IMR-90 (cell line): ENCODE results near the gene LGI1. TPM values are rescaled to one million over a fixed set of nuclear protein-coding genes. Genes with fewer than 3 reads are reported as not detected.

Experiments
- ATAC-seq: fragments of 200-7000 bp; cut with Tn5 transposase; 2 replicates; pipeline ENCODE4 v1.9.1; 2020; ENCODE audit warnings: low read depth, mild to moderate bottlenecking, moderate library complexity
- BruUV-seq: library from RNA; stranded (reverse); fragments of 400-500 nt; replicated peaks from 2 replicates; lab custom pipeline; 2021; lab: Mats Ljungman, UMichigan
- CTCF ChIA-PET: fragments of 300-600 bp; formaldehyde crosslinking; extraction: SDS; loops from one replicate; lab custom pipeline; 2021; ENCODE audit warnings: antibody characterized with exemption; lab: Yijun Ruan, JAX
- POLR2A ChIA-PET: fragments of 300-600 bp; sonication (Branson Sonifier 250); formaldehyde crosslinking; loops from one replicate; lab custom pipeline; 2022; ENCODE audit warnings: antibody characterized with exemption; ENCODE audit not compliant: unreplicated experiment; lab: Charles Lee
- DNase-seq: peaks from one replicate; pipeline ENCODE4 v3.0.0; 2013
- H2AFZ ChIP-seq: replicated peaks from 2 replicates; pipeline ENCODE3; 2013; ENCODE audit warnings: low read length, mild to moderate bottlenecking; ENCODE audit not compliant: poor library complexity
- H2AK5ac ChIP-seq: 2 replicates; pipeline ENCODE4 v1.6.1; 2013; ENCODE audit warnings: low read depth, low read length, inconsistent platforms
- H2AK9ac ChIP-seq: replicated peaks from 2 replicates; pipeline ENCODE3; 2013; ENCODE audit warnings: mild to moderate bottlenecking, low read depth, low read length, moderate library complexity; ENCODE audit not compliant: poor library complexity
- H2BK120ac ChIP-seq: 2 replicates; pipeline ENCODE4 v1.6.1; 2013; ENCODE audit warnings: low read depth, low read length, inconsistent platforms
- H2BK15ac ChIP-seq: 3 replicates; pipeline ENCODE4 v1.6.1; 2013; ENCODE audit warnings: low read depth, low read length, inconsistent platforms
- H2BK20ac ChIP-seq: 2 replicates; pipeline ENCODE4 v1.6.1; 2013; ENCODE audit warnings: low read depth, mild to moderate bottlenecking, inconsistent platforms, low read length, moderate library complexity
- H2BK5ac ChIP-seq: 2 replicates; pipeline ENCODE4 v1.6.1; 2013; ENCODE audit warnings: mild to moderate bottlenecking, low read depth, low read length, inconsistent platforms; ENCODE audit not compliant: poor library complexity, severe bottlenecking
- H3K14ac ChIP-seq: replicated peaks from 2 replicates; pipeline ENCODE4 v1.6.1; 2013; ENCODE audit warnings: low read depth, low read length, inconsistent platforms
- H3K18ac ChIP-seq: 2 replicates; pipeline ENCODE4 v1.6.1; 2013; ENCODE audit warnings: low read depth, low read length, control low read depth
- H3K23ac ChIP-seq: 2 replicates; pipeline ENCODE4 v1.6.1; 2013; ENCODE audit warnings: low read depth, low read length, inconsistent platforms
- H3K27ac ChIP-seq: 2 replicates; pipeline ENCODE4 v1.5.1; 2013; ENCODE audit warnings: mild to moderate bottlenecking, control low read depth, low read length; ENCODE audit not compliant: insufficient read depth
- H3K27me3 ChIP-seq: 2 replicates; pipeline ENCODE4 v1.6.1; 2013; ENCODE audit warnings: low read length; ENCODE audit not compliant: control insufficient read depth, insufficient read depth
- H3K36me3 ChIP-seq: 2 replicates; pipeline ENCODE4 v1.6.1; 2013; ENCODE audit warnings: low read length, mixed read lengths; ENCODE audit not compliant: control insufficient read depth, insufficient read depth
- H3K4ac ChIP-seq: 2 replicates; pipeline ENCODE4 v1.6.1; 2013; ENCODE audit warnings: low read depth, low read length, inconsistent platforms
- H3K4me1 ChIP-seq: 2 replicates; pipeline ENCODE4 v1.6.1; 2013; ENCODE audit warnings: low read length, mixed read lengths; ENCODE audit not compliant: control insufficient read depth, insufficient read depth
- H3K4me2 ChIP-seq: 2 replicates; pipeline ENCODE4 v1.6.1; 2013; ENCODE audit warnings: low read depth, mild to moderate bottlenecking, control low read depth, low read length, moderate library complexity
- H3K4me3 ChIP-seq: 2 replicates; pipeline ENCODE4 v1.5.1; 2013; ENCODE audit warnings: low read depth, mild to moderate bottlenecking, control low read depth, low read length, moderate library complexity; ENCODE audit not compliant: insufficient read depth
- H3K56ac ChIP-seq: 2 replicates; pipeline ENCODE4 v1.6.1; 2013; ENCODE audit warnings: low read length, inconsistent platforms; ENCODE audit not compliant: insufficient read depth; ENCODE audit errors: extremely low read depth
- H3K79me1 ChIP-seq, 2 experiments: 2 replicates each; pipeline ENCODE4 v1.6.1; 2013; ENCODE audit warnings: low read length in 2 of 2, inconsistent platforms in 1 of 2, low read depth in 1 of 2
- H3K9ac ChIP-seq: 2 replicates; pipeline ENCODE4 v1.6.1; 2013; ENCODE audit warnings: low read depth, low read length, control low read depth
- H3K9me1 ChIP-seq: 2 replicates; pipeline ENCODE4 v1.6.1; 2013; ENCODE audit warnings: low read length, inconsistent platforms; ENCODE audit not compliant: insufficient read depth
- H3K9me3 ChIP-seq: 2 replicates; pipeline ENCODE4 v1.6.1; 2013; ENCODE audit warnings: low read length; ENCODE audit not compliant: control insufficient read depth, insufficient read depth
- H4K20me1 ChIP-seq: 2 replicates; pipeline ENCODE4 v1.6.1; 2013; ENCODE audit warnings: low read length, inconsistent platforms; ENCODE audit not compliant: insufficient read depth
- H4K5ac ChIP-seq: 2 replicates; pipeline ENCODE4 v1.6.1; 2013; ENCODE audit warnings: mild to moderate bottlenecking, low read depth, low read length, control low read depth
- H4K8ac ChIP-seq, 2 experiments: 2 replicates each; pipeline ENCODE4 v1.6.1; 2013; ENCODE audit warnings: low read depth in 2 of 2, low read length in 2 of 2, control low read depth in 1 of 2, inconsistent platforms in 1 of 2
- H4K91ac ChIP-seq: 2 replicates; pipeline ENCODE4 v1.6.1; 2013; ENCODE audit warnings: low read depth, low read length, inconsistent platforms; ENCODE audit not compliant: insufficient read depth
- CEBPB ChIP-seq: IDR thresholded peaks from 2 replicates; pipeline ENCODE4 v1.6.1; 2012; ENCODE audit warnings: low read depth, low read length, improper control_type of control experiment
- CHD1 ChIP-seq: IDR thresholded peaks from 2 replicates; pipeline ENCODE4 v1.6.1; 2012; ENCODE audit warnings: low read depth, low read length, improper control_type of control experiment
- ELK1 ChIP-seq: fragments of 150-350 bp; IDR thresholded peaks from 2 replicates; pipeline ENCODE4 v1.6.1; 2016; ENCODE audit warnings: low read depth, mild to moderate bottlenecking, low read length, moderate library complexity, borderline replicate concordance
- NFE2L2 ChIP-seq: fragments of 150-350 bp; IDR thresholded peaks from 2 replicates; pipeline ENCODE4 v1.6.1; 2016; ENCODE audit warnings: low read depth, mild to moderate bottlenecking, low read length
- RAD21 ChIP-seq: IDR thresholded peaks from 2 replicates; pipeline ENCODE4 v1.6.1; 2012; ENCODE audit warnings: low read length, improper control_type of control experiment
- RCOR1 ChIP-seq: IDR thresholded peaks from 2 replicates; pipeline ENCODE4 v1.6.1; 2012; ENCODE audit warnings: mild to moderate bottlenecking, low read length, improper control_type of control experiment; ENCODE audit not compliant: insufficient replicate concordance
- RFX5 ChIP-seq: IDR thresholded peaks from 2 replicates; pipeline ENCODE4 v1.8.0; 2012; ENCODE audit warnings: low read depth, mild to moderate bottlenecking, low read length, moderate library complexity
- USF2 ChIP-seq: fragments of 150-350 bp; IDR thresholded peaks from 2 replicates; pipeline ENCODE4 v1.6.1; 2017; ENCODE audit warnings: mild to moderate bottlenecking, antibody characterized with exemption, low read length, low read depth
- WGBS, 2 experiments: methylation state at CpG; one replicate each; pipeline versions ENCODE4 v1.1.5 to v1.1.7; 2013; ENCODE audit warnings: missing lambda C conversion rate in 2 of 2; ENCODE audit not compliant: insufficient read length in 1 of 2; ENCODE audit errors: extremely low coverage in 2 of 2; 5-methylcytosine and 5-hydroxymethylcytosine counted together
- dilution Hi-C: fragments of 300-500 bp; cut with HindIII; formaldehyde crosslinking; loops from one replicate; pipeline ENCODE4 v1.14.3; 2018; ENCODE audit warnings: low sequenced_read_pairs; ENCODE audit not compliant: unreplicated experiment
- in situ Hi-C: fragments of 300-500 bp; cut with MboI; formaldehyde crosslinking; loops from 3 replicates; pipeline ENCODE4 v1.14.3; 2019; ENCODE audit warnings: low sequenced_read_pairs, inconsistent platforms, mixed read lengths
- intact Hi-C: fragments of 100-400 bp; cut with micrococcal nuclease; formaldehyde crosslinking; loops from 2 replicates; pipeline ENCODE4 v1.10.0; 2022
- polyA plus RNA-seq, 3 experiments: library from polyadenylated mRNA; depleted of rRNA; stranded (reverse); fragments of >200 nt; gene quantifications; 2 replicates each; pipeline ENCODE4 v1.2.3, GENCODE V29; 2012; ENCODE audit warnings: low replicate concordance in 1 of 3
- total RNA-seq: library from RNA; depleted of rRNA; stranded (reverse); fragments of >200 nt; gene quantifications from 2 replicates; pipeline ENCODE4 v1.2.3, GENCODE V29; 2012

LGI1 gene
- total and polyA plus RNA-seq, 2 of the 4 experiments (the other 2 are of a cell fraction): not detected

- H2AFZ ChIP-seq: no peak overlapping the region
- intact Hi-C loops (loop anchor here (10.0 kb wide), 1 partner anchor 618 kb away; no protein-coding TSS in a partner anchor), in situ Hi-C loops (no loop called here), dilution Hi-C loops (no loop called here)
- no peak overlapping the region for H4K91ac ChIP-seq
- H3K9me3 ChIP-seq: no peaks in the 10 kb centered on the region
- H2AK9ac ChIP-seq: no peak overlapping the region
- no peaks in the 10 kb centered on the region for H3K4me1 ChIP-seq
- no peak overlapping the region for H4K8ac ChIP-seq
- H4K20me1 ChIP-seq: no peaks in the 10 kb centered on the region
- H3K23ac ChIP-seq: no peak overlapping the region
- H3K4ac ChIP-seq: no peak overlapping the region
- WGBS, 2 experiments: 80% methylated on average over 1 of the region's 11 CpGs; no CpG with 5 or more reads in 1 of the 2 experiments
- ChIA-PET POLR2A (no interaction called here), CTCF (interaction anchor here (1.0 kb wide), 1 partner anchor 10 kb away, joined by 4 read pairs; no protein-coding TSS in a partner anchor)
- H2BK120ac ChIP-seq: no peak overlapping the region
- ATAC-seq (no peak), DNase-seq (no peak)
- no TSS peak for BruUV-seq
- H3K14ac ChIP-seq: no peak overlapping the region
- no peaks in the 10 kb centered on the region for H3K79me1 ChIP-seq
- H3K27ac ChIP-seq: no peak overlapping the region
- peaks cover 9% of the 10 kb centered on the region for H3K27me3 ChIP-seq
- no peak overlapping the region for H3K9ac ChIP-seq
- no peak overlapping the region for H3K4me3 ChIP-seq
- H2BK5ac ChIP-seq: no peak overlapping the region
- H3K36me3 ChIP-seq: no peaks in the 10 kb centered on the region
- TF ChIP-seq USF2: no peak
- TF ChIP-seq RFX5: no peak
- no peak for TF ChIP-seq NFE2L2
- TF ChIP-seq CHD1: no peak
- no peak for TF ChIP-seq RAD21
- TF ChIP-seq CEBPB: no peak
- no peak for TF ChIP-seq RCOR1
- TF ChIP-seq ELK1: no peak
- H3K9me1 ChIP-seq: no peaks in the 10 kb centered on the region; the same call in 1 of the 2 replicates
- no peak overlapping the region for H3K56ac ChIP-seq
- H3K18ac ChIP-seq: no peak overlapping the region
- no peak overlapping the region for H2BK20ac ChIP-seq
- H2BK15ac ChIP-seq: no peak overlapping the region
- H2AK5ac ChIP-seq: no peak overlapping the region
- H3K4me2 ChIP-seq: no peak overlapping the region
- no peak overlapping the region for H4K5ac ChIP-seq
Observed at GRCh38 chr10:93827056-93827804, 69.5 kb downstream of the LGI1 start.
